Right lobe of liver (tissue), 4 donors: ENCODE results near the gene PTPRD.

Experiments used
- CTCF ChIP-seq, 4 donors: fragments of 200-600 bp in 3 of 4; fragments of 450-650 bp in 1 of 4; IDR thresholded peaks; one replicate each; pipeline versions ENCODE4 v1.5.1 to v1.8.0; 2016 to 2022; ENCODE audit warnings: antibody characterized with exemption in 4 of 4, mild to moderate bottlenecking in 2 of 4
- POLR2A ChIP-seq: fragments of 450-650 bp; IDR thresholded peaks from one replicate; pipeline ENCODE4 v1.6.1; 2017; ENCODE audit warnings: antibody characterized with exemption, mild to moderate bottlenecking
- donor health status: DM: no; HTN: no; CAD: no.
- donor health status: DM: no; HTN: no; CAD: no.
- donor health status: DM: no; HTN: yes; CAD: no.

GRCh38 chr9:8382266-8382665, 2230.5 kb downstream of the PTPRD start:
- no peak for TF ChIP-seq CTCF (IDR thresholded peaks at IDR 0.05)
- TF ChIP-seq POLR2A = no peak
